Neural crest cell (in vitro differentiated cells): ENCODE data around the gene TNK2. TPM values are rescaled to one million over a fixed set of nuclear protein-coding genes. Genes with fewer than 3 reads are reported as not detected.

Experiments used
- DNase-seq: peaks from one replicate; pipeline ENCODE4 v3.0.0; 2021; ENCODE audit warnings: low read depth, mixed read lengths, low spot score
- H3K27ac Mint-ChIP-seq: one replicate; pipeline ENCODE4 v1.8.0; 2021; ENCODE audit warnings: mild to moderate bottlenecking, mixed read lengths; ENCODE audit not compliant: unreplicated experiment
- H3K27me3 Mint-ChIP-seq: 2 replicates; pipeline ENCODE4 v1.8.0; 2021; ENCODE audit warnings: low read depth, mild to moderate bottlenecking, mixed read lengths
- H3K36me3 Mint-ChIP-seq: 2 replicates; pipeline ENCODE4 v1.8.0; 2021; ENCODE audit warnings: low read depth, mild to moderate bottlenecking, mixed read lengths
- H3K4me1 Mint-ChIP-seq: 2 replicates; pipeline ENCODE4 v1.8.0; 2021; ENCODE audit warnings: mixed read lengths
- H3K4me3 Mint-ChIP-seq: one replicate; pipeline ENCODE4 v1.8.0; 2021; ENCODE audit warnings: mild to moderate bottlenecking, mixed read lengths
- H3K9me3 Mint-ChIP-seq: 2 replicates; pipeline ENCODE4 v1.8.0; 2021; ENCODE audit warnings: mixed read lengths
- CTCF ChIP-seq: fragments of 200-600 bp; sonication (generic); conservative IDR thresholded peaks from 2 replicates; pipeline ENCODE4 v1.5.0; 2021; ENCODE audit warnings: antibody characterized with exemption, mild to moderate bottlenecking
- total RNA-seq: library from RNA; stranded (reverse); gene quantifications from 2 replicates; pipeline ENCODE4 v1.2.1, GENCODE V29; 2021

Gene TNK2
- total RNA-seq, 1 donor from 2014 or later, result 54.9 TPM

DNA sequence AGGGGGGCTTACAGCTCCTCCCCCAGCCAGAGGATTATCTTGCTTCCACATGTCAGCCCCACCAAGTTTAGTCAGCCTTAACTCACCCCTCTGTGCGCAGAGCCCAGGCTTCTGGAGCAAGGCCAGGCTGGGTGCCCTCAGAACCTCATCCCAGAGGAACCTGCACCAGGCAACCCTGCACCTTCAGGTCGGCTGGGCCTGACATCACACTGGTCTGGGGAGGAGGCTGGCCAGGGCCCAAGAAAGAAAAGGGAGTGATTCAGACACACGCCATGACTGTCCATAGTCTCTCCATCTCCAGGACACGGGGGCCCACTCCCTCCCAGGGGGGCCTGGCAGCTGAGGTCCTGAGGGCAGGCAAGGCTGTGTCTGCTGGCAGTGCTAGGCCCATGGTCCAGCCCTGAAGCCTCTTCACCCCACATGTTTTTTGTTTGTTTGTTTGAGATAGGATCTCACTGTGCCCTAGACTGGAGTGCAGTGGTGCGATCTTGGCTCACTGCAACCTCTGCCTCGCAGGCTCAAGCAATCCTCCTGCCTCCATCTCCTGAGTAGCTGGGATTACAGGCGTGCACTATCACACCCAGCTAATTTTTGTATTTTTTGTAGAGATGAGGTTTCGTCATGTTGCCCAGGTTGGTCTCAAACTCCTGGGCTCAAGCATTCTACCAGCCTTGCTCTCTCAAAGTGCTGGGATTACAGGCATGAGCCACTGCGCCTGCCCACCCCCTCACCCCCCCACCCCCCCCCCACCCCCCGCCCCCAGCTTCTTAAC is 11.1 kb downstream of the TNK2 start:
- Mint-ChIP-seq H3K4me1 (peaks cover 49% of the 10 kb centered on the region), H3K4me3 (peak overlapping the region; percentile 90), H3K36me3 (no peaks in the 10 kb centered on the region), H3K27ac (peak overlapping the region; percentile 27), H3K9me3 (no peaks in the 10 kb centered on the region), H3K27me3 (peaks cover 6% of the 10 kb centered on the region)
- no peak for DNase-seq
- TF ChIP-seq CTCF, result no peak

- no peaks in the 10 kb centered on the region for H3K36me3 Mint-ChIP-seq
- no peaks in the 10 kb centered on the region for H3K9me3 Mint-ChIP-seq
- peaks cover 6% of the 10 kb centered on the region for H3K27me3 Mint-ChIP-seq
- H3K4me3 Mint-ChIP-seq, result peak overlapping the region; percentile 90
- H3K27ac Mint-ChIP-seq, result peak overlapping the region; percentile 25
- no peak for DNase-seq
- no peak for TF ChIP-seq CTCF
- H3K4me1 Mint-ChIP-seq, result peaks cover 49% of the 10 kb centered on the region
Observed at GRCh38 chr3:195896361-195897080, 11.8 kb downstream of the TNK2 start.

GRCh38 chr3:195895861-195896360 is 12.4 kb downstream of the TNK2 start:
- peaks cover 43% of the 10 kb centered on the region for H3K4me1 Mint-ChIP-seq
- no peaks in the 10 kb centered on the region for H3K9me3 Mint-ChIP-seq
- H3K36me3 Mint-ChIP-seq, result no peaks in the 10 kb centered on the region
- H3K4me3 Mint-ChIP-seq, result peak overlapping the region; percentile 90
- no peak for TF ChIP-seq CTCF
- peaks cover 6% of the 10 kb centered on the region for H3K27me3 Mint-ChIP-seq
- DNase-seq, result peak; percentile 35
- no peak overlapping the region for H3K27ac Mint-ChIP-seq

DNA sequence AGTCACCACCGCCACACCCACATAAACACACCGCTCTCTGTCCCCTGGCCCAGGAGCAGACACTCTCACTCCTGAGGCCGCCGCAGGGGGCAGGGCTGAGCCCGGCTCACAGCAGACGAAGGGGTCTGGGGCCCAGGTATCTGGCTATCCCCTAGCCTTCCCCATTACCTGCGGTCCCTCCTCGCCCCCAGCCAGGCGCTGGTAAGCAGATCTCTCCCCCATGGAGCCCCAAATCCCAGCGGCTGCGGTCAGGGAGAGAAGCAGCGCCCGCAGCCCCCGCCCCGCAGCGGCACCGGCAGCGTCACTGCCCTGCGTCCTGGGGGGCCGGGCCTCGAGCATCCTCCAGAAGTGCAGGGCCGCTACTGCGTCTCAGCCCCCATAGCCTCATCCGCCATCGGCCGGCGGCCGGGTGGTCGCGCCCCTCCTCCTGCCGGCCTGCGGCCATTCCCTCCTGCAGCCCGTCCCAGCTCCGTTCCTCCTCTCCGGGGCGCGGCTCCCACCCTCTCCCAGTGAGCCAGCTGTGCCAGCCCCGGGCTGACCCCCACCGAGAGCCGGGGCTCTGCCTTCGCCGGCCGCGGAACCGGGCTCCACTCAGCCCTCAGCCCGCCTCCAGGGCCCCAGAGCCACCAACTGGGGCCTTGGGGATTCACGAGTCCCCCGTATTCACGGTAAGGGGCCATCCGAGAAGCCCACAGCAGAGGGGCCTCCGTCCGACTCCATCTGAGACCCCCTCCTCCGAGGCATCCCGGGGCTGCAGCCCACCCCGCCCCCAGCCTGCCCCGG is 13.1 kb downstream of the TNK2 start:
- H3K27ac Mint-ChIP-seq, result no peak overlapping the region
- no peaks in the 10 kb centered on the region for H3K9me3 Mint-ChIP-seq
- no peak for TF ChIP-seq CTCF
- peaks cover 6% of the 10 kb centered on the region for H3K27me3 Mint-ChIP-seq
- H3K4me1 Mint-ChIP-seq, result peaks cover 37% of the 10 kb centered on the region
- H3K36me3 Mint-ChIP-seq, result no peaks in the 10 kb centered on the region
- DNase-seq, result peak; percentile 41
- peak overlapping the region; percentile 88 for H3K4me3 Mint-ChIP-seq

- no peak for TF ChIP-seq CTCF
- H3K4me3 Mint-ChIP-seq, result peak overlapping the region; percentile 69
- H3K36me3 Mint-ChIP-seq, result no peaks in the 10 kb centered on the region
- H3K4me1 Mint-ChIP-seq, result peaks cover 41% of the 10 kb centered on the region
- DNase-seq, result no peak
- H3K9me3 Mint-ChIP-seq, result no peaks in the 10 kb centered on the region
- no peak overlapping the region for H3K27ac Mint-ChIP-seq
- peaks cover 6% of the 10 kb centered on the region for H3K27me3 Mint-ChIP-seq
Observed at GRCh38 chr3:195893916-195894465, 14.4 kb downstream of the TNK2 start.
